GM18526 (cell line): ENCODE measurements around the gene FAM184A.

Source experiments
- POLR2A ChIP-seq: IDR thresholded peaks from 3 replicates; pipeline ENCODE4 v1.6.1; 2011; ENCODE audit not compliant: insufficient read length; ENCODE audit errors: extremely low read depth

Gene FAM184A

DNA sequence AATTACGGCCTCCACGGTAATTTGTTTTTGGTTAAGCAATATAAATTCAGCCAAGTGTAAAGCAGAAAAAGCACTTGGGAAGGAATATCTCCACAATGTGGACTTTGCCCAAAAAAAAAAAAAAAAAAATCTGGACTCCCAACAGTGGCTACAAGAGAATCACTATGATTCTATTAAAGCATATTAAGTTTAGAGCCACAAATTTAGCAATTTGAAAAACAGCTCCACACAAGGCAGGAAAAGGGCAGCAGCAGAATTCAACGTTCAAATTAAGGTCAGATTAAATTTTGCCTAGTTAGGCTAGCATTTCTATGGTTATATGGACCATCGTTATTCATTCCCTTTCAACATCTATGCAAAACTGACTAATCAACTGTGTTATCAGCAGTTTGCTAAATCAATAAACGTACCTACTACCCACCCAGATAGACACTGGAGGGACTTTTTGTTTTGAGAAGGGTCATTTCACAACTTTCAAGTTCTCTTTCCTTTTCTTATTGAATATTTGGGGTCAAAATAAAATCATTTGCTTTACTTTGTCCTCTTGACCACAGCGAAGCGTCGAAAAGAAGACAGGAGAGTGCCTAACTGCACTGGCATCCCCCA is 144.5 kb downstream of the FAM184A start:
- no peak for TF ChIP-seq POLR2A

GRCh38 chr6:118932421-118932820 is 146.0 kb downstream of the FAM184A start:
- TF ChIP-seq POLR2A: no peak

GRCh38 chr6:118931436-118931835 is 147.0 kb downstream of the FAM184A start:
- no peak for TF ChIP-seq POLR2A

DNA sequence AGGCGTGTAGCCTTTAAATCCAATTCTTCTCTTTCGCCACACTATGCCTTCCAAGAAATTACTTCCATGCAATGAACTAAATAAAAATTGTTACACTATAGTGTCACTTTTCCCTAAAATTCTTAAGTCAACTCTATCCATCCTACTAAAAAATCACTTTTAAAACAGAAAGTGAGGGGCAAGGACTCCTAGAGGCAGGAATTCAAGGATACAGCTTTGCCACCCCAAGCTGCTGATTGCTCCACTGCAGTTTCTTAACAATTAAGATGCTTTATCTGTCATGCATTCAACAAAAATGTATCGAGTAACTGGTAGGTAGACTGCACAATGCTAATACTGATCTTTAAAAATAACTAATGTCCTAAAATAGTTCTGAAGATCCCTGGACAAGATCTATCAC is 147.8 kb downstream of the FAM184A start:
- TF ChIP-seq POLR2A: no peak

DNA sequence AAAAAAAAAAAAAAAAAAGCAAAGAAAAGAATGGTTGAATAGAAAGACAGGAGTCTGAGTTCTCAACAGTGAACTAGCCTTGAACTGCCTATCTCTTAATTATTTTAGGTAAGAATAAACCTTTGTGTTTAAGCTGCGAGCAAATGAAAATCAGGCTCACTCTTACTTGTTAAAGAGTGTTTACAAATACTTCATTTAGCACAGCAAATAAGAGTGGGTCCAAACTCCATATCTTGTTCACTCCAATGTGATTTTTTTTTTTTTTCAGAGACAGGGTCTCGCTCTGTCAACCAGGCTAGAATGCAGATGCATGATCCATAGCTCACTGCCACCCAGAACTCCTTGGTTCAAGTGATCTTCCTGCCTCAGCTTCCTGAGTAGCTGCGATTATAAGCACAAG is 155.4 kb downstream of the FAM184A start:
- TF ChIP-seq POLR2A: no peak

DNA sequence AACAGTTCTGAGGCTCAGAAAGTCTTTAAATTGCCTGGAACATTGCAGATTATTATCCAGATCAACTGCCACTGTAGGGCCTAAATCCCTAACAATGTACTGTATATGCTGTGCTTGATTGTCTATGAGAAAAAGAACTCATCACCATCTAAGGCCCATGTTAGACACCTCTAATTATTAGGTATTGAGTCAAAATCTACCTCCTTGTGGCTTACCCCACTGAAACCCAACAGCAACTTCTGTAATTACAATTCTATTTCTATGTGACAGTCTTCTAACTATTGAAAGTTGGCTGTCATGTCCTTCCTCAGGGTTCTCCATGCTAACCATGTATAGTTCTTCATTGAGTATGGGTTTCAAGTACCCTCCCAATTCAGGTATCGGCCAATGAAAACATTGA is 157.4 kb downstream of the FAM184A start:
- no peak for TF ChIP-seq POLR2A

DNA sequence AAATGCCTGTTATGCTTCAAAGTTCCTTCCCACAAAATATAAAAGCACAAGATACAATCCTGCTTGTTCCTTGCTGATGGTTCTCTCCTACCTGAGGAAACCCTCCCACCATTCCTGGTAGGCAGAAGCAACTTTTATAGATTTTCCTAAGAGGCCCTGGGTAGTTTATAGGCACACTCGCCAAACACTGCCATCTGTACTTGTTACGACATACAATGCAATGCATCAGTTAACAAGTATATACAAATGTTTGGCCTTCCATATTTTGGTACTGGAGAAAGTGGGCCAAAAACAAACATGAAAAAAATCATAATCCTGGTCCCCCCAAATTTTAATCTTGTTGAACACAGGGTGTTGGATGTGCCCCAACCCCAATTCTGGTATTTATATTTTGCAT is 160.1 kb downstream of the FAM184A start:
- no peak for TF ChIP-seq POLR2A

GRCh38 chr6:118917546-118918328 is 160.7 kb downstream of the FAM184A start:
- no peak for TF ChIP-seq POLR2A

- TF ChIP-seq POLR2A: no peak
Measured at GRCh38 chr6:118914598-118914997, 163.9 kb downstream of the FAM184A start.

- no peak for TF ChIP-seq POLR2A
Measured at GRCh38 chr6:118913161-118913560, 165.3 kb downstream of the FAM184A start.

DNA sequence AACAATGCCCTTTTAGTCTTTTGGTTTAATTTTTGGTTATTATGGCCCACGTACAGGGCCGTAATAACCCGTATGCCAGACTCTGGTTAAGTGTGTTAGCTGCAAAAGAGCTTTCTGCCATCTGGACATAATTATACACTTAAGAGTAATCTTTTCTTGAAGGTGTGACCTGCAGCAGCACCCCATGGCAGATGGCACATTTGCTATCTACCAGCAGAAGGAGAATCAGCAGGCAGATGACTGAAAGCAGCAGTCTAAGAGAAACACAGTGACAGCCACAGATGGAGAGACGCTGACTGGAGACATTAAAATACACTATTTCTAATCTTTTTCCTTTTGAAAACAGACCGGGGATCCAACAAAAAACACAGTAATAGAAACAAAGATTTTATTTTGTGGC is 165.8 kb downstream of the FAM184A start:
- no peak for TF ChIP-seq POLR2A
